HG03575 (cell line): ENCODE results near the gene PTPRU.

ENCODE experiments used
- ATAC-seq: cut with Tn5 transposase; IDR thresholded peaks from one replicate; pipeline ENCODE4 v1.9.1; 2021; ENCODE audit not compliant: unreplicated experiment, insufficient number of reproducible peaks, low FRiP score; ENCODE audit errors: extremely low read depth

The PTPRU gene

DNA sequence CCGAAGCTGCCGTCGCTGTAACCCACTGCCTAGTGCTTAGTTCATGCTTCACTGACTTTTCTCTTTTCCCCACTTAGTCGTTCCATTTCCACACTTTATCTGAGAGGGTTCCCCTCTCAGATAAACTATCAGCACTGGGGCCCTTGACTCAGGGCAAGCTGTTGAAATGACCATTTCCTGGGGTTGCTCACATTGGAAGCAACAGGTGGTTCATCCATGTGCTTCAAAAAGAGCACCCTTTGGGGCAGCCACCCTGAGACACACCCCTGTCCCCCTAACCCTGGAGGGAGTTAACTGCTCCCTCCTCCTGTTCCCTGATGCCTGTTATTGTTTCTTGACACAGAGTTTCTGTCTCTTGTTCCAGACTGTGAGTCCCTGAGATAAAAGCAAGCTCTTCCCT, 107.2 kb downstream of the PTPRU start:
- no peak for ATAC-seq

DNA sequence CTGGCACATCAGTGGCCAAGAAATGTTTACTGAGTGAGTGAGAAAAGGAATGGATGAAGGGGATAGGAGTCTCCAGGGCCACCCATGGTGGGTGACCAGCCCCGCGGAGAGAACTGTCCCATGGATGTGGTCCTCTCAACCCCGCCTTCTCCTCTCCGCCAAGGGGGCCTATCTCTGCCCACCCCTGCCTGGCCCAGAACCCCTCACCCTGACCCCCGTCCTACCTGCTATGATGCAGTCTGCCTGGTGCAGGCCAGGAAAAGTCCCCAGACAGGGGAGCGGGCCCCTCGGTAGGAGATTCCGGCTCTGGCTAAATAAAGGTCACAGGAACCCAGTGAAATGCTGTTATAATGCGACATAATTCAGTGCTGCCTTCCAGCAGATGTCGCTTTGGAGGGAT, 107.6 kb downstream of the PTPRU start:
- no peak for ATAC-seq

DNA sequence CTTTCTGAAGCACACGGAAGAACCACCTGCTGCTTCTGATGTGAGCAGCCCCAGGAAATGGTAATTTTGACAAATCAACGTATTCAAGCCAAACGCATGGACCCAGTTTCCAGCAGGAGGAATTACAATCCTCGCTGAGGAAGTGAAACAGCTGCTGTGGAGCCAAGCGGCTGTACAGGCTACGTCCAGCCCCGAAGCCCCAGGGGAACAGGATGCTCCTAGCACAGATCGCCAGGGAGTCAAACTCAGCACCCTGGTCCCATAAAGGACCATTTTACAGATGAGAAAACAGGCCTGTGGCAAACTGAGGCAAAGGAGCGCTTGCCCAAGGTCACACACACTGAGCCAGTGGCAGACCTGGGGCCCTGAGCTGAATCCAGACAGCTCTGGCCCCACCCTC, 108.0 kb downstream of the PTPRU start:
- ATAC-seq = no peak

DNA sequence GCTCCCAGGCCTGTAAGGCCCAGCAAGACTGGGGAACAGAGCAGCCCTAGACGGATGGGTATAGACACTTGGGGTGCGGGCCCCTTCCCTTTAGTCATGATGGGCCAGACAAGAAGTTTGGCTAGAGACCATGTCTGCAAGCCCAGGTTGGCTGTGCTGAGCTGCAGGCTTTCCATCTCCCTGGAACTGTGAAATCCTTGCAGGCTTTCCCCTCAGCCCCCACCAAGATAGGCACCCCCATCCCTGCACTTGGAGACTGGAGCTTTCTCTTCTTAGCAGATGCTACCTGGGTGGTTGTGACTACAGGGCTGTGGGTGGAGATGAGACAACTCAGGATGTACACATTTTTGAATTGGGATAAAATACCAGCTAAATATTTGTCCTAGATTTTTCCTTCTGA, 110.3 kb downstream of the PTPRU start:
- ATAC-seq = no peak

DNA sequence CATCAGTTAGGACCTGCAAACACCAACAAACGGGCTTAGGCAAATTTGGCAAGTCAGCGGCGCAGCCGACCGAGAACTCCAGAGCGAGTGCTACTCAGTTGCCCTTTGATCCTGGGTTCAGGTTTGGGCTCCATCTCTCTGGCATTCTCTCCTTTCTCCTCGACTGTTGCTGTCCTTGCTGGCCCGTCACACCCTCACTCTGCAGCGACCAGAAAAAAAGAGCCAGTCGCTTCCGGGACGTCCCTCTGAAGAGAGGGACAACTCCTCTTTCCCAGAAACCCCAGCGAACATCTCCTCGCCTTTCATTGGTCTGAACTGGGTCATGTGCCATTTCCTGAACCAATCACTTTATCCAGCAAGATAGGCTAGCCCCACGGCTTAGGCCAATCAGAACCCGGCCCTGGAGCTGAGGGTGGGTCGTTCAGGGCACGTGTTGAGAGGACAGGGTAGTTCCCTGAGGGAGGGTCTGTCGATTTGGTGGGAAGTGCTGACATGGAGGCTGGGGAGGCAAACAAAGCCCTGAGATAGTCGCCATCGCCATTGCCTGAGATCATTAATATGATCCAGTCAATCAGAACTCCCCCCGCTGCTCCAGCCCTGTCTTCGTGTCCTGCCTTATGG, 113.7 kb downstream of the PTPRU start:
- ATAC-seq = no peak

DNA sequence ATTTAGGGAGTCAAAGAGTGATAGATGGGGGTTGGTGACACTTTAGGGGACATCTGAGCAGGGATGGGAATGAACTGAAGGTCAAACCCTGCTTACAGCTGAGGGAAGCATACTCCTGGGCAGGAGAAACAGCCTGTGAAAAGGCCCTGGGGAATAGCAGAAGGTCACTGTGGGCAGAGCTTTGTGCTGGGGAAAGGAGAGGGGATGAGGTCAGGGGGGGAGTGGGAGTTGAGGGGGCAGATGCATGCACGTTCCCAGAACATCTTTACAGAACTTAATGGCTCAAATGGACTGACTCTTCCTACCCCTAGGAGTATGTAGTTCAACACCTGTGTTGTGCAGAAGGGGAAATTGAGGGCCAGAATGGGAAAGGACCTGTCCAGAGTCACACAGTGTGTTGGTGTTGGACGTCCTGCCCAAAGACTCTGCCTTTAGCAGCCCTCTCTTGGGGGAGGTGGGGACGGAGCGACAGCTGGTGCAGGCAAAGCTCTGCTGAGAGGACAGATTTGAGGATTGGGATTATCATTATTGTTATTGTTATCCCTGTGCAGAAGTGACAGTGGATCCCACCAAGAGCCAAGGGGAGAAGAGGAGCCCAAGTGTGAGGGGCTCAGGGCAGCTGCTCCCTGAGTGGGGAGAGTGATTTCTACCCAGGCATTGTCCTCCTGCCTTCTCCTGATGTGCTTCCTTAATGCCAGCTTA, 116.5 kb downstream of the PTPRU start:
- ATAC-seq = no peak

DNA sequence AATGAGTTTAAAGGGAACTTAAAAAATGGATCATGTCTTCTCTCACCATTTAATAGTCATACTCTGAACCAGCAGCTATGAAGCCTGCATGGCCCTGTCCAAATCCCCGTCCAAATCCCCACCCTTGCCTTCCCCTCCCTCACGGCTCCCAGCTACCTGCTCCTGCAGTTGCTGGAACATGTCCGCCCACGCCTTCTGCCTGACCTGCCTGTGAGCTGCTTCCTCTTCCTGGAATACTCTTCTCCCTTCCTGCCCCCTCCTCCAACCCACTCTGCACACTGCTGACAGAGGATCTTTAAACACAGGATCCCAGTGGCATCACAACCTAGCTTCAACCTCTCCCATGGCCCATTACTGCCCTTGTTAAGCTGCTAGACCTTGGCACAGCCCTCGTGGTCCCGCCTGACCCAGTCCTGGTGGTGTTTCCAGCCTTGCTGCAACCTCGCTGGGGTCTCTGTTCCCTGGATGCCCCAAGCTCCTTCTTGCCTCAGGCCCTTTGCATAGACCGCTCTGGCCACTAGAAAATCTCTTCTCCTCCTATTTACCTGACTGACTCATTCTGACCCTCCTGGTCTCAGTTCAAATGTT, 118.3 kb downstream of the PTPRU start:
- no peak for ATAC-seq

DNA sequence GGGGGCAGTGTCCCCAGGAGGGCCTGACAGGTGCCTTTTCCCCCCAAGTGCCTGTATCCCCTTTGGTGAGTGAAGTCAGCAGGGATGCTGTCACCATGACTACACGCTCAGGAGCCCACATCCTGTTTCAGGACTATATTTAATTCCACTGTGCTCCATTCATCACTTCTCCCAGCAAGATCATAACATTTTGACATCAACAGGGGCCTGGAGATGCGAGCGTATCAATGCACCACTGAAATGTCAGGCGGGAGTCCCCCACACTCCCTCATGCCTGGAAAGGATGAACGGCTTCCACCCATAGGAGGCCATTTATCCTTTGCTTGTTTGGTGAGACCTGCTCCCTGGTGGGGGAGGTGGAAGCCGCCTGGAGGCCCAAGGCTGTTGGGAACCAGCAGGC, 119.1 kb downstream of the PTPRU start:
- ATAC-seq = no peak

DNA sequence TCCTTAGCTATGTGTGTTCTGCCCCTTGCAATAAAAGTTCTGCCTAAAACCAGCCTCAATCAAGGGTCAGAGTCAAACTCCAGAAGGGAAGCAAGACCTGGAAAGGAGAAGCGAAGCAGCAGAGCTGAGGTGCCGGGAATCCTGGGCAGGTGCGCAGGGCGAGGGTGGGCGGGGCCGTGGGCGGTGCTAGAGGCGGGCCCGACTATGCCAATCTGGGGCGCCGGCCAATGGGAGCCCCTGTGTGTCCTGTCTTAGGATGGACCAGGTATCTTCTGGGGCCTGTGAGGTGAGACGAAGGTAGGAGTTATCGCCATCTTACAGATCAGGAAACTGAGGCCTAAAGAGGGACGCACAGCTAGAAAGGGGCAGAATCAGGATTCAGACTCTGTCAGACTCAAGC, 120.3 kb downstream of the PTPRU start:
- ATAC-seq = no peak

DNA sequence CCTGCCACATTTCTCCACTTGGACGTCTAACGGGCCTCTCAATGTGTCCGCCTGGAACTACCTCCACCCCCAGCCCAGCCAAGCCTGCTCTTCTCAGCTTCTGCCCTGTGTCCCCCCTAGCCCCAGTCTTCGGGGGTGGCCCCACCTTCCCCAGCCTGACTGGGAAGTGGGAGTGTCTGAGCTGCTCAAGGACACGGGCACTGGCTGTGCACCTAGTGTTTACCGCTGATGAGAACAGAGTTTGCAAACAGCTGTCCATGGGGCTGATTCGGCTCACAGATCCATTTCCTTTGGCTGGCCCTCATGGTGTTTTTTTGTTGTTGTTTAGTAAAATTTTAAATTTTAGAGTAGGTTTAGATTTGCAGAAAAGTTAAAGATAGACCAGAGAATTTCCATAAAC, 121.1 kb downstream of the PTPRU start:
- no peak for ATAC-seq

DNA sequence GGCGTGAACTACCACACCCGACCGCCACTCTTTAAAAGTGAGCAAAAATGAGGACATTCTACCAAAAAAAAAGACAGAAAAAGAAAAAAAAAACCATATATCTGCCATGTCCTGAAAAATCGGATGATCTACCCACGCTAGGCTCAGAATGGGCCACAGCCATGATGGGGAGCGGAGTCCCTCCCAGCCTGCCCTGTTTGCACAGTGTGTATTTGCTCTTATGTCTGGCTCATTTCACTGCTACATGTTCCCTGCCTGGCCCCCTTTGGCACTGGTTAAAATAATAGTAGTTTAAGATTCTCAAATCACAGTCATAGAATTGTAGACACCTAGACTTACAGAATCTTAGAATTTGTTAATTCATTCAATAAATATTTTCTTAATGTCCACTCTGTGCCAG, 121.9 kb downstream of the PTPRU start:
- ATAC-seq = no peak

DNA sequence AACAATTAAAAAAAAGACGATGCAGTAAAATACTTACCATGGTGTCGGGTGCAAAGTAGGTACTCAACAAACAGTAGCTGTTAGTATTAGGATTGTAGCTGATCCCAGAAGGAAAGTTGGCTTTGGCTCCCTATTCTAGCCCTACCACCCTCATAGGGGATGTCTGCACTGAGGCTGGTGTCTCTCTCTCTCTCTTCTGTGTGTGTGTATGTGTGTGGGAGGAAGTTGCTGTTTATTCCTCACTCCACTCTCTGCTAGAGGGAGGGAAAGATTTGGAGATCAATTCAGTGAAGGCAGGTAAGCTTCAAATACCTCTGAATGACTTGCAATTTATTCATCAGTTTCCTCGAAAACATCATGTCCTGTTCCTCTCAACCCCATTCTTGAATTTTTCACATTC, 124.4 kb downstream of the PTPRU start:
- no peak for ATAC-seq

DNA sequence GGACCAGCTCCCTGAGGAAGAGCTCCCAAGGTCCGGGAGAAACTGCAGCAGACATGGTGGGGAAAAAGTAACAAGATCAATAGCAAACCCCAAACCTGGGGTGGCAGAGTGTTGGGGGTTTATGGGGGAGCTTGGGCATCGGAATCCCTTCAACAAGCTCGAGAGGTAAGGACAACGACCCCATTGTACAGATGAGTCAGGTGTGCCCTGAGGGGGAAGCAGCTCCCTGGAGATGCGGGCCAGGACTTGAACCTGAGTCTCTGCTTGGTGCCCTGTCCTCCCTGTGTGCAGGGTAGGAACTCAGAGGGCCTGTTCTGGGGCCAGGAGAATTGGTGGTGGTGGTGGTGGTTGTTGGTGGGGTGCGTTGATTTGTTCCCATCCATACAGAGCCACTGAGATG, 125.4 kb downstream of the PTPRU start:
- no peak for ATAC-seq

DNA sequence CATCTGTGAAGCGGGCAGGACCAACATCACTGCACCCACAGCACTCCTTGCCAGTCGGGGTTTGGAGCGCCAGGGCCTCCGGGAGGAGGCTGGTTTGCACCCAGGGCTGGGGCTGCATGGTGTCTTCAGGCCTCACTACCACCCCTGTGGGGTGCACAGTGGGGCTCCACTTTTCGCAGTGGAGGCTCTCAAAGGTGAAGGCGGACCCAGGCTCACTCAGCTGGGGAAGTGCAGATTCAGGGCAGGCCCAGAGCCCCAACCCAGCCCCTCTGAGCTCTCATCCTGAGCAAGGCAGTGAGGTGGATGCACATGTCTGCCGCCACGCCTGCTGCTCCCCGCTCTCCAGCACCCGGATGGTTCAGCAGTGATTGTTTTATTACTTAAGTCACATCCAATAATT, 125.8 kb downstream of the PTPRU start:
- no peak for ATAC-seq

DNA sequence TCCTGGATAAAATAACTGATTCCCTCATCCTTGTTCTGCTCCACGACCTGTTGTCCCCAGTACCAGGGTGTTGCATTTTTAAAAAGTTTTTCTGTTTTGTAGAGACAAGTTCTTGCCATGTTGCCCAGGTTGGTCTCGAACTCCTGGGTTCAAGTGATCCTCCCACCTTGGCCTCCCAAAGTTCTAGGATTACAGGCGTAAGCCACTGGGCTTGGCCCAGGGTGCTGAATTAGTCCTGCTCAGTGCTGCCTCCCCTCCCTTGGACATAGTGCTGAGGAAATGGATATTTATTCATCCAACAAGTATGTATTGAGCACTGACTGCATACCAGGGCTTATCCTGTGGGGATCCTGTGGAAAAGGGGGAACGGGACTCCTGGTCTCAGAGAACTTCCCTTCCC, 126.4 kb downstream of the PTPRU start:
- ATAC-seq = no peak

DNA sequence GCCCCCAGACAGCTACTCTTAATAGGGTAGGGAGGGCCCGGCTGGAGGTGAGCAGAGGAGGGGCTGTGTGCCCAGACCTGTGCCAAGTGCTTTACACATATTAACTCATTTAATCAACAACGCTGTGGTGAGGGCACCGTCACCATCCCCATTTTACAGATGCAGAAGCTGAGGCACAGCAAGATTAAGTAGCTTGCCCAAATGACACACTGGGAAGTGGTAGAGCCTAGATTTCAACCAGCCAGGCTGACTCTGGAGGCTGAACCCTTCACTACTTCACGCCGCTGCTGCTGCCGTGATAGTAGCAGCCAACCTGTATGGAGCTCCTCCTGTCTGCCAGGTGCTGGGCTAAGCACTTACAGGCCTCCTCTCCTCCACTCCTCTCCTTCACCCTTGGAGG, 127.2 kb downstream of the PTPRU start:
- ATAC-seq = no peak

DNA sequence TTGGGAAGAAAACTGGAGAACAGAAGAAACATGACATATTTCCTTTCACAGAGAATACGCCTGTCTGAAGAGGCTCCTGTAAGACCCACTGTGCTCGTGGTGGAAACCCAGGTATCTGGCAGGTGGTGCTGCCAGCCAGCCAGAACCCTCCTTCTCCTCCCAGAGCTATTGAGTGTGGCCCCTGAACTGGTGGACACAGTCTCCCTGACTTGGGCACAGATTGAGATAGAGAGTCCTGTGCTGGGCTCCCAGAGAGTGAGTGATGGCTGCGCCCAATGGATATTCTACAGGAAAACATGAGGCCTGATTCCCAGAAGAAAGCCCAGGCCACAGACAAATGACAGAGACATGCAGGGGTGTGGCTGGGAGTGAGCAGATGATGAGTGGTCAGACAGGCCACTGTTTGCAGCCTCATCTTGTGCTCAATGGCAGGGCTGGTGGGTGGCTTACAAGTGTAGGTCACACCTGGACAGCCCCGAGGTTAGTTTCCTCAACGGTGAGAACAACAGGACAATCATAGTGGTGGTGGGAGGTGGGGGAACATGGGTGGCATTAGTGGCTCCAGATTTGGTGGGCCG, 127.9 kb downstream of the PTPRU start:
- no peak for ATAC-seq

DNA sequence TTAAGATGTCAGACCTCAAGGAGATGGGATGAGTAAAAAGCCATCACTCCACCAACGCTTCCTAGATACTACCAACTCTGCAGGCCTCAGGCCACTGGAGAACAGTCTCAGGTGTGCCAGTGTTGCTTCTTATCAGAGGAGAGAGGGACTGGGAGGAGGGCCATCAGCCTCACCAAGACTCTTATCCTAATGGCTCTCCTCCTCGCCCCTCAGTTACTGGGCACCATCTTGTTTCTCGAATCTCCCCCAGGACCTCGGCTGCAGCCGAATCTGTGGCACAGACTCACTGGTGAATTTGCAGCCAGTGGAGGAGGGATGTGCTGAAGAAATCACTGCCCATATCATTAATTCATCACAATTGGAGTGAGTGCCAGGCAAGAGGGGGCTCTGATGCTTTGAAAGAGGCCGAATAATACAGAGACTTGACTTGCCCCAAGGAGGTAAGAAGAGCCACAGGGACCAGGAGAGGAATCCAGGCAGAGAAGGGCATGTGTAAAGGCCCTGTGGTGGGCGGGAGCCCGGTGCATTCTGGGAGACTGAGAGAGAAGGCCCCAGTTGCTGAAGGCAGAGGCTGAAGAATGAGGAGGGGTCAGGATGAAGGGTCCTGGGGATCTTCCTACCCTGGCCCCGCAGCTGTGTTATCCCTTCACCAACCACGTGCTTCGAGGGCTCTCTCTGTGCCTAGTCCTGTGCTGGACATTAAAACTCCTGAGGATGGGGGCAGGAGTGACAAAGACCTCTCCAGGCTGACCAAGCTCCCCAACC, 129.8 kb downstream of the PTPRU start:
- ATAC-seq = no peak
